NCI-H2196 (cell line): Measurements from ENCODE around the gene PARM1.

ENCODE experiments used
- DNase-seq: peaks from one replicate; lab custom pipeline; 2025; ENCODE audit not compliant: unreplicated experiment; lab: John Stamatoyannopoulos, UW

PARM1 gene

GRCh38 chr4:74932832-74933561 lies at the start of gene PARM1:
Gene PARM1, plus strand, starts transcription at chr4:74933116. Its CDS starts 212 bp downstream, at chr4:74933328.
- DNase-seq = peak; percentile 70

GRCh38 chr4:74884266-74884665 lies 48.6 kb upstream of the PARM1 start:
- no peak for DNase-seq

- DNase-seq = peak; percentile 50
Observed at GRCh38 chr4:74886484-74886883, 46.4 kb upstream of the PARM1 start.

- DNase-seq = no peak
Observed at GRCh38 chr4:74890341-74890740, 42.6 kb upstream of the PARM1 start.

GRCh38 chr4:74891037-74891436 lies 41.9 kb upstream of the PARM1 start:
- no peak for DNase-seq

- DNase-seq = no peak
Observed at GRCh38 chr4:74893171-74893570, 39.7 kb upstream of the PARM1 start.

- DNase-seq = no peak
Observed at GRCh38 chr4:74896595-74896994, 36.3 kb upstream of the PARM1 start.

- no peak for DNase-seq
Observed at GRCh38 chr4:74897386-74897785, 35.5 kb upstream of the PARM1 start.

GRCh38 chr4:74900862-74901261 lies 32.1 kb upstream of the PARM1 start:
- DNase-seq = no peak

- DNase-seq = no peak
Observed at GRCh38 chr4:74904509-74905065, 28.3 kb upstream of the PARM1 start.

- DNase-seq = no peak
Observed at GRCh38 chr4:74906771-74907170, 26.1 kb upstream of the PARM1 start.

- no peak for DNase-seq
Observed at GRCh38 chr4:74919783-74920182, 13.1 kb upstream of the PARM1 start.

- no peak for DNase-seq
Observed at GRCh38 chr4:74920704-74921103, 12.2 kb upstream of the PARM1 start.

- no peak for DNase-seq
Observed at GRCh38 chr4:74921490-74921889, 11.4 kb upstream of the PARM1 start.

GRCh38 chr4:74926007-74926406 lies 6.9 kb upstream of the PARM1 start:
- DNase-seq = no peak

GRCh38 chr4:74930162-74930561 lies 2.8 kb upstream of the PARM1 start:
- no peak for DNase-seq

GRCh38 chr4:74931376-74931775 lies 1.5 kb upstream of the PARM1 start:
- no peak for DNase-seq

- no peak for DNase-seq
Observed at GRCh38 chr4:74932010-74932409, 906 bp upstream of the PARM1 start.

GRCh38 chr4:74933562-74934015 lies 673 bp downstream of the PARM1 start:
- no peak for DNase-seq

- peak; percentile 9 for DNase-seq
Observed at GRCh38 chr4:74934016-74934831, 1.3 kb downstream of the PARM1 start.

- DNase-seq = no peak
Observed at GRCh38 chr4:74934888-74935287, 2.0 kb downstream of the PARM1 start.

GRCh38 chr4:74941123-74941522 lies 8.2 kb downstream of the PARM1 start:
- no peak for DNase-seq
